Peyer's patch (tissue), 4 donors: ENCODE results near the gene DMAC1. TPM values are rescaled to one million over a fixed set of nuclear protein-coding genes. Genes with fewer than 3 reads are reported as not detected.

Experiments
- DNase-seq, 3 donors: peaks; one replicate each; pipeline ENCODE4 v3.0.0-alpha.2; 2017 to 2019
- H3K27ac ChIP-seq, 4 donors: fragments of 200-600 bp; sonication (generic); one replicate each; pipeline ENCODE4 v1.5.1; 2016 to 2019
- H3K27me3 ChIP-seq, 2 donors: fragments of 200-600 bp; sonication (generic); one replicate each; pipeline ENCODE4 v1.5.1; 2019
- H3K36me3 ChIP-seq, 3 donors: fragments of 200-600 bp; sonication (generic); one replicate each; pipeline ENCODE4 v1.5.1; 2016 to 2019
- H3K4me1 ChIP-seq, 4 donors: fragments of 200-600 bp; sonication (generic); one replicate each; pipeline ENCODE4 v1.5.1; 2016 to 2019
- H3K4me3 ChIP-seq, 4 donors: fragments of 200-600 bp; sonication (generic); 1 replicate in 3 of 4; 2 replicates in 1 of 4; pipeline ENCODE4 v1.5.1; 2016 to 2019; ENCODE audit warnings: mild to moderate bottlenecking in 1 of 4
- H3K9me3 ChIP-seq, 4 donors: fragments of 200-600 bp; sonication (generic); one replicate each; pipeline ENCODE4 v1.5.1; 2016 to 2019; ENCODE audit warnings: mild to moderate bottlenecking in 1 of 4
- CTCF ChIP-seq, 6 experiments: fragments of 450-650 bp in 4 of 6; fragments of 200-600 bp in 2 of 6; sonication (generic) in 1 of 6; IDR thresholded peaks; one replicate each; pipeline ENCODE4 v1.5.1; 2017 to 2019; ENCODE audit warnings: antibody characterized with exemption in 6 of 6, mild to moderate bottlenecking in 3 of 6, moderate library complexity in 1 of 6
- POLR2A ChIP-seq, 2 donors: fragments of 450-650 bp; IDR thresholded peaks; one replicate each; pipeline ENCODE4 v1.5.1; 2017; ENCODE audit warnings: antibody characterized with exemption in 2 of 2, mild to moderate bottlenecking in 2 of 2, moderate library complexity in 2 of 2
- total RNA-seq, 4 donors: library from RNA; depleted of rRNA; stranded (reverse); fragments of >200 nt; gene quantifications; one replicate each; pipeline ENCODE4 v1.1.0, GENCODE V29; 2016

DMAC1 gene
- total RNA-seq, 4 donors from 2014 or later = 7.0 to 16.5 (median 9.8) TPM

- no peak for TF ChIP-seq CTCF (IDR thresholded peaks at IDR 0.05)
- no peak for TF ChIP-seq POLR2A (IDR thresholded peaks at IDR 0.05)
- no peaks in the 10 kb centered on the region for H3K36me3 ChIP-seq
- H3K27ac ChIP-seq = no peak overlapping the region
- no peak for DNase-seq
- no peaks in the 10 kb centered on the region for H3K9me3 ChIP-seq
- H3K27me3 ChIP-seq = no peaks in the 10 kb centered on the region
- H3K4me3 ChIP-seq = no peak overlapping the region
- H3K4me1 ChIP-seq = no peaks in the 10 kb centered on the region
These were observed 15.1 kb downstream of the DMAC1 start for GRCh38 chr9:7784472-7784871.

- no peaks in the 10 kb centered on the region for H3K4me1 ChIP-seq
- no peak overlapping the region for H3K4me3 ChIP-seq
- H3K36me3 ChIP-seq = no peaks in the 10 kb centered on the region
- no peak overlapping the region for H3K27ac ChIP-seq
- H3K9me3 ChIP-seq = no peaks in the 10 kb centered on the region
- DNase-seq = no peak
- no peak for TF ChIP-seq POLR2A (IDR thresholded peaks at IDR 0.05)
- TF ChIP-seq CTCF (IDR thresholded peaks at IDR 0.05) = no peak
- no peaks in the 10 kb centered on the region for H3K27me3 ChIP-seq
These were observed 15.9 kb downstream of the DMAC1 start for GRCh38 chr9:7783635-7784063.

GRCh38 chr9:7782400-7783120 is 17.0 kb downstream of the DMAC1 start:
- TF ChIP-seq CTCF (IDR thresholded peaks at IDR 0.05) = no peak
- no peak for TF ChIP-seq POLR2A (IDR thresholded peaks at IDR 0.05)
- Histone ChIP-seq H3K36me3 (no peaks in the 10 kb centered on the region), H3K27ac (no peak overlapping the region), H3K4me1 (no peaks in the 10 kb centered on the region), H3K27me3 (no peaks in the 10 kb centered on the region), H3K4me3 (no peak overlapping the region), H3K9me3 (no peaks in the 10 kb centered on the region)
- DNase-seq = no peak

- Histone ChIP-seq H3K4me1 (no peaks in the 10 kb centered on the region), H3K36me3 (no peaks in the 10 kb centered on the region), H3K9me3 (no peaks in the 10 kb centered on the region), H3K4me3 (no peak overlapping the region), H3K27me3 (no peaks in the 10 kb centered on the region), H3K27ac (no peak overlapping the region)
- TF ChIP-seq POLR2A (IDR thresholded peaks at IDR 0.05) (no peak), CTCF (IDR thresholded peaks at IDR 0.05) (no peak)
- DNase-seq = no peak
These were observed 19.2 kb downstream of the DMAC1 start for GRCh38 chr9:7780261-7780988.

- Histone ChIP-seq H3K27me3 (no peaks in the 10 kb centered on the region), H3K36me3 (no peaks in the 10 kb centered on the region), H3K4me1 (no peaks in the 10 kb centered on the region), H3K4me3 (no peak overlapping the region), H3K27ac (no peak overlapping the region), H3K9me3 (no peaks in the 10 kb centered on the region)
- DNase-seq = no peak
- TF ChIP-seq POLR2A (IDR thresholded peaks at IDR 0.05) = no peak
- no peak for TF ChIP-seq CTCF (IDR thresholded peaks at IDR 0.05)
These were observed 20.6 kb downstream of the DMAC1 start for GRCh38 chr9:7778851-7779600.
